HepG2 (cell line): ENCODE results near the gene MED25. TPM values are rescaled to one million over a fixed set of nuclear protein-coding genes. Genes with fewer than 3 reads are reported as not detected.

Experiments
- ATAC-seq: fragments of 200-7000 bp; cut with Tn5 transposase; 3 replicates; pipeline ENCODE4 v1.9.1; 2020; ENCODE audit warnings: mild to moderate bottlenecking, moderate library complexity
- BruUV-seq: library from RNA; stranded (reverse); fragments of 400-500 nt; replicated peaks from 2 replicates; lab custom pipeline; 2021; lab: Mats Ljungman, UMichigan
- CTCF ChIA-PET: fragments of 300-600 bp; formaldehyde crosslinking; extraction: SDS; loops from one replicate; lab custom pipeline; 2021; ENCODE audit warnings: low total read pairs, inconsistent platforms, low intra/inter-chr PET ratio; lab: Yijun Ruan, JAX
- POLR2A ChIA-PET: fragments of 350-600 bp; sonication (Branson Sonifier 250); formaldehyde crosslinking; loops from one replicate; lab custom pipeline; 2020; ENCODE audit warnings: antibody characterized with exemption, inconsistent platforms; lab: Yijun Ruan, JAX
- DNase-seq: peaks from one replicate; pipeline ENCODE4 v3.0.0-alpha.2; 2015; ENCODE audit warnings: low spot score
- FAIRE-seq: peaks from 3 replicates; lab custom pipeline; 2011; peaks lifted over from hg19 to GRCh38; lab: Jason Lieb, UNC
- H2AFZ ChIP-seq: one replicate; pipeline ENCODE4 v1.6.1; 2011; ENCODE audit warnings: low read length, inconsistent platforms
- H3K27ac ChIP-seq: fragments of 300-600 bp; 3 replicates; pipeline ENCODE4 v1.8.0; 2011; ENCODE audit warnings: mixed run types, mild to moderate bottlenecking, mixed read lengths, low read length, inconsistent platforms; ENCODE audit not compliant: insufficient read depth; ENCODE audit errors: extremely low read length
- H3K27me3 ChIP-seq, 2 experiments: fragments of 200-600 bp in 1 of 2; 2 replicates in 1 of 2; 3 replicates in 1 of 2; pipeline versions ENCODE4 v1.6.0 to v1.8.0; 2011; ENCODE audit warnings: low read length in 2 of 2, mild to moderate bottlenecking in 2 of 2, moderate library complexity in 2 of 2, inconsistent platforms in 1 of 2; ENCODE audit not compliant: insufficient read depth in 2 of 2, control insufficient read depth in 1 of 2
- H3K36me3 ChIP-seq, 2 experiments: fragments of 200-600 bp in 1 of 2; replicated peaks in 1 of 2; 2 replicates in 1 of 2; 3 replicates in 1 of 2; pipeline versions ENCODE4 v1.5.1 to v1.8.0; 2011; ENCODE audit warnings: low read length in 2 of 2, inconsistent platforms in 1 of 2; ENCODE audit not compliant: insufficient read depth in 2 of 2, control insufficient read depth in 1 of 2
- H3K4me1 ChIP-seq: 2 replicates; pipeline ENCODE4 v1.5.1; 2012; ENCODE audit warnings: low read length, inconsistent platforms; ENCODE audit not compliant: insufficient read depth
- H3K4me2 ChIP-seq: 2 replicates; pipeline ENCODE4 v1.6.0; 2011; ENCODE audit warnings: low read depth, low read length, inconsistent platforms
- H3K4me3 ChIP-seq, 3 experiments: fragments of 200-600 bp in 1 of 3; sonication (generic), shearing (Covaris generic) in 1 of 3; replicated peaks in 1 of 3; 2 replicates each; pipeline ENCODE4 v1.5.1; 2011 to 2016; ENCODE audit warnings: low read length in 3 of 3, inconsistent platforms in 2 of 3, low read depth in 2 of 3, mild to moderate bottlenecking in 2 of 3, control low read depth in 1 of 3, mixed read lengths in 1 of 3; ENCODE audit not compliant: insufficient read depth in 1 of 3
- H3K79me2 ChIP-seq: one replicate; pipeline ENCODE4 v1.6.1; 2011; ENCODE audit warnings: low read length, inconsistent platforms; ENCODE audit not compliant: insufficient read depth
- H3K9ac ChIP-seq: 2 replicates; pipeline ENCODE4 v1.6.0; 2011; ENCODE audit warnings: mild to moderate bottlenecking, low read depth, low read length, inconsistent platforms; ENCODE audit not compliant: insufficient read depth
- H3K9me3 ChIP-seq: 2 replicates; pipeline ENCODE4 v1.5.1; 2012; ENCODE audit warnings: mild to moderate bottlenecking, low read length
- H4K20me1 ChIP-seq: 2 replicates; pipeline ENCODE4 v1.6.0; 2011; ENCODE audit warnings: inconsistent platforms, mild to moderate bottlenecking, low read length, moderate library complexity; ENCODE audit not compliant: insufficient read depth
- CCDC6 ChIP-seq: sonication (generic); formaldehyde crosslinking; IDR thresholded peaks from 2 replicates; pipeline ENCODE4 v1.8.1; 2022; ENCODE audit warnings: mild to moderate bottlenecking, missing genetic modification reagents, moderate library complexity
- FOXO4 ChIP-seq: sonication (generic); formaldehyde crosslinking; conservative IDR thresholded peaks from 2 replicates; pipeline ENCODE4 v1.8.1; 2023; ENCODE audit warnings: missing genetic modification reagents
- HOXA9 ChIP-seq: sonication (generic); formaldehyde crosslinking; IDR thresholded peaks from 2 replicates; pipeline ENCODE4 v1.8.1; 2022; ENCODE audit warnings: missing genetic modification reagents, mild to moderate bottlenecking, moderate library complexity, borderline replicate concordance
- KLF13 ChIP-seq: sonication (generic); formaldehyde crosslinking; IDR thresholded peaks from 2 replicates; pipeline ENCODE4 v1.4.0; 2020; ENCODE audit warnings: mild to moderate bottlenecking, missing genetic modification reagents
- NBN ChIP-seq: fragments of 450-650 bp; conservative IDR thresholded peaks from 2 replicates; pipeline ENCODE4 v1.6.1; 2017
- NONO ChIP-seq, 2 experiments: fragments of 450-650 bp in 1 of 2; sonication (generic) in 1 of 2; formaldehyde crosslinking in 1 of 2; IDR thresholded peaks in 1 of 2; conservative IDR thresholded peaks in 1 of 2; 2 replicates each; pipeline versions ENCODE4 v1.6.1 to v1.8.0; 2017 to 2022; ENCODE audit warnings: mild to moderate bottlenecking in 1 of 2, missing genetic modification reagents in 1 of 2, moderate library complexity in 1 of 2
- RARA ChIP-seq: IDR thresholded peaks from 2 replicates; pipeline ENCODE4 v1.6.1; 2016; ENCODE audit warnings: missing genetic modification reagents, missing compliant biosample characterization
- RCOR2 ChIP-seq: IDR thresholded peaks from 2 replicates; pipeline ENCODE4 v1.6.1; 2016; ENCODE audit warnings: missing biosample characterization, missing genetic modification reagents
- SAFB2 ChIP-seq: sonication (generic); formaldehyde crosslinking; IDR thresholded peaks from 2 replicates; pipeline ENCODE4 v1.5.1; 2020; ENCODE audit warnings: missing genetic modification reagents, low read depth, mild to moderate bottlenecking, borderline replicate concordance
- SAP130 ChIP-seq: IDR thresholded peaks from 2 replicates; pipeline ENCODE4 v1.6.1; 2016; ENCODE audit warnings: low read depth
- SP5 ChIP-seq: IDR thresholded peaks from 2 replicates; pipeline ENCODE4 v1.6.1; 2016; ENCODE audit warnings: low read depth, borderline replicate concordance
- THAP7 ChIP-seq: sonication (generic); formaldehyde crosslinking; IDR thresholded peaks from 2 replicates; pipeline ENCODE4 v1.8.1; 2023; ENCODE audit warnings: mild to moderate bottlenecking, missing genetic modification reagents
- ZFYVE20 ChIP-seq: sonication (generic); formaldehyde crosslinking; IDR thresholded peaks from 2 replicates; pipeline ENCODE4 v1.8.0; 2023; ENCODE audit warnings: low read depth, mild to moderate bottlenecking, moderate library complexity, missing genetic modification reagents, borderline replicate concordance
- ZNF296 ChIP-seq: sonication (generic); formaldehyde crosslinking; conservative IDR thresholded peaks from 2 replicates; pipeline ENCODE4 v1.5.0; 2020; ENCODE audit warnings: mild to moderate bottlenecking, missing genetic modification reagents
- ZNF562 ChIP-seq: sonication (generic); formaldehyde crosslinking; IDR thresholded peaks from 2 replicates; pipeline ENCODE4 v1.8.0; 2022; ENCODE audit warnings: missing genetic modification reagents, borderline replicate concordance
- ZNF589 ChIP-seq: sonication (generic); formaldehyde crosslinking; conservative IDR thresholded peaks from 2 replicates; pipeline ENCODE4 v1.8.0; 2022; ENCODE audit warnings: mild to moderate bottlenecking, moderate library complexity, missing genetic modification reagents
- ZNF597 ChIP-seq: sonication (generic); formaldehyde crosslinking; IDR thresholded peaks from 2 replicates; pipeline ENCODE4 v1.5.0; 2020; ENCODE audit warnings: missing genetic modification reagents
- WGBS: methylation state at CpG from one replicate; pipeline ENCODE4 v1.1.6; 2017; ENCODE audit warnings: low lambda C conversion rate; 5-methylcytosine and 5-hydroxymethylcytosine counted together
- in situ Hi-C: cut with HindIII; loops from 2 replicates; pipeline ENCODE4 v1.10.0; 2017; ENCODE audit warnings: low pct_unique_long_range_greater_than_20kb; ENCODE audit not compliant: extremely low pct_ligation_motif_present
- intact Hi-C: fragments of 100-400 bp; cut with micrococcal nuclease; formaldehyde crosslinking; loops from one replicate; pipeline ENCODE4 v1.10.0; 2022; ENCODE audit not compliant: unreplicated experiment
- polyA plus RNA-seq, 8 experiments: library from polyadenylated mRNA; depleted of rRNA in 3 of 8; stranded (reverse) in 7 of 8; unstranded in 1 of 8; fragments of >200 nt; fragmentation: Illumina TruSeq in 4 of 8; extraction: Trizol in 4 of 8; gene quantifications; 2 replicates each; pipeline versions ENCODE4 v1.2.1 to v1.2.3, GENCODE V29; 2011 to 2016; ENCODE audit warnings: low read depth in 4 of 8, missing spikeins in 1 of 8, mixed read lengths in 1 of 8; ENCODE audit not compliant: insufficient read depth in 1 of 8
- total RNA-seq, 5 experiments: library from RNA; depleted of rRNA; stranded (reverse); fragments of >200 nt; fragmentation: Illumina TruSeq; extraction: Trizol; gene quantifications; 2 replicates each; pipeline ENCODE4 v1.2.3, GENCODE V29; 2016; ENCODE audit warnings: low read depth in 1 of 5
- TF ChIP-seq, protein P1 (sequence below), 2 experiments: sonication (generic) in 1 of 2; formaldehyde crosslinking in 1 of 2; IDR thresholded peaks; 2 replicates each; pipeline versions ENCODE4 v1.5.1 to v1.6.1; 2011 to 2020; ENCODE audit warnings: borderline replicate concordance in 1 of 2, low read depth in 1 of 2, low read length in 1 of 2, mild to moderate bottlenecking in 1 of 2, missing genetic modification reagents in 1 of 2, moderate library complexity in 1 of 2

Gene MED25
- total and polyA plus RNA-seq, 2 of the 13 experiments (the other 11 are each of a cell fraction or from before 2014, with no cell fraction given), result 11.1 to 15.1 TPM

GRCh38 chr19:49793561-49793840, 24.6 kb upstream of the MED25 start:
- 100% methylated on average over 6 of the region's 6 CpGs for WGBS
- FAIRE-seq (no peak), ATAC-seq (no peak), DNase-seq (no peak)
- in situ Hi-C loops (no loop called here), intact Hi-C loops (no loop called here)
- H3K4me3 ChIP-seq, result no peak overlapping the region
- no peak overlapping the region for H3K4me2 ChIP-seq
- H3K27ac ChIP-seq, result no peak overlapping the region
- H3K9ac ChIP-seq, result no peak overlapping the region
- H2AFZ ChIP-seq, result no peak overlapping the region
- peaks cover 20 to 53% of the 10 kb centered on the region in 2 experiments; a peak in 4 of 5 replicates for H3K36me3 ChIP-seq
- ChIA-PET POLR2A (no interaction called here), CTCF (no interaction called here)
- no peaks in the 10 kb centered on the region for H3K4me1 ChIP-seq
- no peaks in the 10 kb centered on the region for H3K9me3 ChIP-seq
- TF ChIP-seq SP5 (no peak), FOXO4 (CRISPR knock-in tag) (no peak), ZNF597 (CRISPR knock-in tag) (no peak), ZFYVE20 (no peak), THAP7 (no peak), KLF13 (CRISPR knock-in tag) (no peak), NBN (no peak), ZNF296 (no peak), ZNF562 (no peak), SAFB2 (no peak), SAP130 (CRISPR knock-in tag) (no peak), HOXA9 (CRISPR knock-in tag) (no peak), RARA (CRISPR knock-in tag) (no peak), RCOR2 (CRISPR knock-in tag) (no peak), NONO (IDR thresholded peaks at IDR 0.05) (no peak), NONO (CRISPR knock-in tag; conservative IDR thresholded peaks at IDR 0.05) (no peak), CCDC6 (CRISPR knock-in tag) (no peak), ZNF589 (CRISPR knock-in tag) (no peak)
- TF ChIP-seq, protein P1, sequence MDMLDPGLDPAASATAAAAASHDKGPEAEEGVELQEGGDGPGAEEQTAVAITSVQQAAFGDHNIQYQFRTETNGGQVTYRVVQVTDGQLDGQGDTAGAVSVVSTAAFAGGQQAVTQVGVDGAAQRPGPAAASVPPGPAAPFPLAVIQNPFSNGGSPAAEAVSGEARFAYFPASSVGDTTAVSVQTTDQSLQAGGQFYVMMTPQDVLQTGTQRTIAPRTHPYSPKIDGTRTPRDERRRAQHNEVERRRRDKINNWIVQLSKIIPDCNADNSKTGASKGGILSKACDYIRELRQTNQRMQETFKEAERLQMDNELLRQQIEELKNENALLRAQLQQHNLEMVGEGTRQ (IDR thresholded peaks at IDR 0.05; ENCODE audit: low read depth, low read length), result no peak
- TF ChIP-seq, protein P1 (CRISPR knock-in tag; IDR thresholded peaks at IDR 0.05; ENCODE audit: borderline replicate concordance), result no peak
- H3K27me3 ChIP-seq, result no peaks in the 10 kb centered on the region
- H4K20me1 ChIP-seq, result no peaks in the 10 kb centered on the region
- H3K79me2 ChIP-seq, result no peaks in the 10 kb centered on the region
- BruUV-seq, result no TSS peak
